Tibial nerve (tissue), 4 donors: ENCODE results near the gene COIL. TPM values are rescaled to one million over a fixed set of nuclear protein-coding genes. Genes with fewer than 3 reads are reported as not detected.

Experiments
- total RNA-seq, 4 donors: library from RNA; depleted of rRNA; stranded (reverse); fragments of >200 nt; gene quantifications; one replicate each; pipeline ENCODE4 v1.1.0, GENCODE V29; 2016

COIL gene
- total RNA-seq, 4 donors from 2014 or later: 9.2 to 13.1 (median 9.7) TPM

Other genes starting within 250 kb of the COIL start
- gene C17orf67, start 127.1 kb downstream of the COIL start, total RNA-seq: 1 to 10 TPM; 2.4 to 4.5 (median 3.1) TPM
- gene DGKE, start 126.9 kb downstream of the COIL start, total RNA-seq: 10 to 100 TPM; 10.5 to 45.9 (median 13.4) TPM
- gene TRIM25, start 47.0 kb downstream of the COIL start, total RNA-seq: 10 to 100 TPM; 19.9 to 49.2 (median 31.5) TPM
- 10 to 100 TPM; 50.5 to 70.6 (median 57.2) TPM for gene SCPEP1, start 17.1 kb upstream of the COIL start, total RNA-seq
- 10 to 100 TPM; 23.3 to 62.4 (median 32.0) TPM for gene AKAP1, start 124.2 kb upstream of the COIL start, total RNA-seq